ENCODE results near the gene TRPM3.
"Not testable (repeated sequence)": the region's sequence is repeated elsewhere in the genome, so short reads cannot be mapped to it uniquely, and the experiment has no call there.

Gene TRPM3

DNA sequence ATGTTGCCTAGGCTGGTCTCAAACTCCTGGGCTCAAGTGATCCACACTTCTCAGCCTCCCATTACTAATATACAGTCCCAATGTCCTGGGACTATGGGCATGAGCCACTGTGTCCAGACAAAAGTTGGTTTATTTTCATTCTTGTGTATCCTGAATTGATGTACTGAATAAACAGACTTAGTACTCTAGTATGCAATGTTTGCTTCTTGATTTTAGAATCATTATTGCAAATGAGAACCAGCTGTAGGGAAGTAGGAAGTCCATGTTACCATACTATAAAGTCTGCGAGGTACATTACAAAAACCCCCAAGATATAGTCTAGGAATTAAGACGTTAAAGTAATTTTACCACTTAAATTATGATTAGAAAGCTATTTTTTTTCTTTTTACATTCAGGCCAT lies 372.4 kb downstream of the TRPM3 start:
- DNase-seq (ENCODE audit: extremely low read depth, low read depth): no peak
- TF ChIP-seq, protein P1, sequence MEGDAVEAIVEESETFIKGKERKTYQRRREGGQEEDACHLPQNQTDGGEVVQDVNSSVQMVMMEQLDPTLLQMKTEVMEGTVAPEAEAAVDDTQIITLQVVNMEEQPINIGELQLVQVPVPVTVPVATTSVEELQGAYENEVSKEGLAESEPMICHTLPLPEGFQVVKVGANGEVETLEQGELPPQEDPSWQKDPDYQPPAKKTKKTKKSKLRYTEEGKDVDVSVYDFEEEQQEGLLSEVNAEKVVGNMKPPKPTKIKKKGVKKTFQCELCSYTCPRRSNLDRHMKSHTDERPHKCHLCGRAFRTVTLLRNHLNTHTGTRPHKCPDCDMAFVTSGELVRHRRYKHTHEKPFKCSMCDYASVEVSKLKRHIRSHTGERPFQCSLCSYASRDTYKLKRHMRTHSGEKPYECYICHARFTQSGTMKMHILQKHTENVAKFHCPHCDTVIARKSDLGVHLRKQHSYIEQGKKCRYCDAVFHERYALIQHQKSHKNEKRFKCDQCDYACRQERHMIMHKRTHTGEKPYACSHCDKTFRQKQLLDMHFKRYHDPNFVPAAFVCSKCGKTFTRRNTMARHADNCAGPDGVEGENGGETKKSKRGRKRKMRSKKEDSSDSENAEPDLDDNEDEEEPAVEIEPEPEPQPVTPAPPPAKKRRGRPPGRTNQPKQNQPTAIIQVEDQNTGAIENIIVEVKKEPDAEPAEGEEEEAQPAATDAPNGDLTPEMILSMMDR (IDR thresholded peaks at IDR 0.05; ENCODE audit: low read depth, low read length, missing control alignments): no peak
- H3K4me3 ChIP-seq (replicated peaks; ENCODE audit: low read depth, low read length): no peak overlapping the region

DNA sequence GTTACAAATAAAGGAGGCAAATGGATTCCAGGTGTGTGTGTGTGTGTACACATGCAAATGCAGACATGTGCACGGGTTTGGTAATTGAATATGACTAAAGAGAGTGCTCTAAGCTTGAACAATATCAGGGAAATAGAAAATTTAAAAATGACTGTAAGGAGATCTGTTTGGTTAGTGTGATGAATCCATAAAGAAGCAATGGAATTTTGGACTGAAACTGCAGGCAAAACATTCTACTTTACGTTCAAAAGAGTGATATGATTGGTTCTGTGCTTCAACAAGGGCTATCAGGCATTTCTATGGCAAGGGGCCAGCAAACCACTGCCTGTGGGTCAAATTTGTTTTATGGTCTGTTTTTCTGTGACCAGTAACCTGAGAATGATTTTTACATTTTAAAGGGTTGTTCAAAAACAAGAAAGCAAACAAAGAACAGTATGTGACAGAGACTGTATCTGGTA lies 374.1 kb downstream of the TRPM3 start:
- H3K4me3 ChIP-seq (replicated peaks; ENCODE audit: low read depth, low read length): no peak overlapping the region
- DNase-seq (ENCODE audit: extremely low read depth, low read depth): no peak
- TF ChIP-seq, protein P1 (IDR thresholded peaks at IDR 0.05; ENCODE audit: low read depth, low read length, missing control alignments): no peak

DNA sequence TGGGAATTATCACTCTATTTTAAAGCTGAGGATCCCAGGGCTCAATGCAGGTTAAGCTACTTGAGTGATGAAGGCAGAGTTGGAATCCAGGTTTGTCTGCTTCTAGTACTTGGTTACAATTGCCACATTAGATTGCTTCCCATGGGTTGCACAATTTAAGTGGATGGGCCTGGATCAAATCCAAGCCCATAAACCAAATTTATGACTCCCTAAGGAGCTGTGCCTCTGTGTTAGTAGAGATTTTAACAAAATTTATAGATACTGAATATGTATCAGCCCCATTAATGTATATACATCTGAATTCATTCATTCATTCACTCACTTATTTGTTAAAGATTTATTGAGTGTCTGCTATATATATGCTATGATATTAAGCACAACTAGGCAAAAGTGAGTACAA lies 374.7 kb downstream of the TRPM3 start:
- no peak overlapping the region for H3K4me3 ChIP-seq (replicated peaks; ENCODE audit: low read depth, low read length)
- TF ChIP-seq, protein P1 (IDR thresholded peaks at IDR 0.05; ENCODE audit: low read depth, low read length, missing control alignments): no peak
- DNase-seq (ENCODE audit: extremely low read depth, low read depth): no peak

DNA sequence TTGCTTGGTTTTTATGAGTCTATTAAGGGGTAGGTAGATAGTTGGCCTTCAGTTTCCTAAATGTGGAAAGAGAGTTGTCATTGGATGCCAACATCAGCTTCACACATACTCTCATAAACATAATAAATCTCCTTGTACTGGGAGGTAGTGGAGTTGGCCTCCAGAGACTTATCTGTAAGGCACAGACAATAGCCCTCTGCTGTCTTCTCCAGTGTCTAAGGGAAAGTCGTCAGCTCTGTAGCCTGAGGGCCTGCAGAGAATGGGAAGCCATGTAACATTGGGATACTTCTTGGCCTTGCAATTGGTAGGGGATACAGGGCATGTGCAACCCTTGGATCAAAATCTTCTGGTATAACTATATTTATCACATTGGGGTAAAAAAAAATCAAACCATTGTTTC lies 375.1 kb downstream of the TRPM3 start:
- TF ChIP-seq, protein P1 (IDR thresholded peaks at IDR 0.05; ENCODE audit: low read depth, low read length, missing control alignments): no peak
- DNase-seq (ENCODE audit: extremely low read depth, low read depth): no peak
- no peak overlapping the region for H3K4me3 ChIP-seq (replicated peaks; ENCODE audit: low read depth, low read length)

DNA sequence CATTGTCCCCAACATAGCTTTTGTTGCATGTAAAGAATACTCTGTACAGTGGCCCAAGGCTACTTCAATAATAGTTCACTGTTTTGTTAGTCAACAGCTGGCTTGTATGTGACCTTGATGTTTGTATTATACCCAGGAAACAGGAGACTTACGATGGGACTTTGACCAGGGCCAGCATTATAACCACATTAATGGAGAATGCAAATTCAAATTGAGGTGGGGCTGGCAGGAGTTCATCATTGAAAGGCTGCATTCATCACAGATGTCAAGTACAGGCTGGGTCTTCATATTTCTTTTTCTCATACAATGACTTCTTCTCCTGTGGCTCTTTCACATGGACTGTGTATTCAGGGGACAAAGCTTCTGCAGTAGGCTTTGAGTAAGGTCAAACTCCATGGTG lies 396.6 kb downstream of the TRPM3 start:
- DNase-seq (ENCODE audit: extremely low read depth, low read depth); H3K4me3 ChIP-seq (replicated peaks; ENCODE audit: low read depth, low read length): not testable (repeated sequence)

DNA sequence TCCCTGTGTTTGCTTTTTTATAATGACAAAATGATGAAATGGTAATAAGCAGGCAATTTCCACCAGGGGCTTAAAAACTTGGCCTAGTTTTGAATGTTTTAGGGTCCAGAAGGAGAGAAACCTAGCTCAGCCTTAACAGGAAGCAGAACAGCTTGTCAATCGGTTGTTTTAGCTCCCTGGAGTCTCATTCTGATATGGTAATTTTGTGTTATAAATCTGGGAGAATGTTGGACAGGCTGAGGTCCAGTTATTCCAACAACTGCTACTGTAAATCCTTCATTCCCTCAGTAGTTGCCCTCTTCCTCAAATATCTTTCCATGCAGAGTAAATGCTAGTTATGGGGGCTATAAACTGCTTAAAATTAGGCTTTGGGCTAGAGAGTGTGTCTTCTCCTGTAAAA lies 397.4 kb downstream of the TRPM3 start:
- H3K4me3 ChIP-seq (replicated peaks; ENCODE audit: low read depth, low read length); DNase-seq (ENCODE audit: extremely low read depth, low read depth): not testable (repeated sequence)

DNA sequence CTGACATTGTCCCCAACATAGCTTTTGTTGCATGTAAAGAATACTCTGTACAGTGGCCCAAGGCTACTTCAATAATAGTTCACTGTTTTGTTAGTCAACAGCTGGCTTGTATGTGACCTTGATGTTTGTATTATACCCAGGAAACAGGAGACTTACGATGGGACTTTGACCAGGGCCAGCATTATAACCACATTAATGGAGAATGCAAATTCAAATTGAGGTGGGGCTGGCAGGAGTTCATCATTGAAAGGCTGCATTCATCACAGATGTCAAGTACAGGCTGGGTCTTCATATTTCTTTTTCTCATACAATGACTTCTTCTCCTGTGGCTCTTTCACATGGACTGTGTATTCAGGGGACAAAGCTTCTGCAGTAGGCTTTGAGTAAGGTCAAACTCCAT lies 414.6 kb downstream of the TRPM3 start:
- not testable (repeated sequence) for H3K4me3 ChIP-seq (replicated peaks; ENCODE audit: low read depth, low read length); DNase-seq (ENCODE audit: extremely low read depth, low read depth)

DNA sequence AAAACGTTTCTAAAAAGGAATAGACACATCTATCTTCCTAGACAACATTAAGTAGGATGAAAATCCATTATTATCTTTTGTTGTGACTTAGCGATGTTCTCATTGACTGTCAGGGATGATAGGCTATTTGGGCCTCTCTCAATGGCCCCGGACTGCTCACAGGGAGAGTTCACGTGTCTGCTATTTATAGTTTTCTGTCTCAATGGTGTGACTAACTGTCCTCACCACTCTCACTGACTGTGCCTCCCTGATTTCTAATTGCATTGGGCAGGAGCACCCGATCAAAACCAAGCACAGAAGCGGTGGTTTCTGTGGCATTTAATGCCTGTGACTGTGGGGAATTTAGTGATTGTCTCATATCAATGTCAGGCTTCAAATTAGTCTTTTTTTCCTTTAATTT lies 420.3 kb downstream of the TRPM3 start:
- no peak overlapping the region for H3K4me3 ChIP-seq (replicated peaks; ENCODE audit: low read depth, low read length)
- TF ChIP-seq, protein P1 (IDR thresholded peaks at IDR 0.05; ENCODE audit: low read depth, low read length, missing control alignments): no peak
- DNase-seq (ENCODE audit: extremely low read depth, low read depth): no peak
